Mucosa of descending colon (tissue), 3 donors: ENCODE data around the gene UBE2J2. TPM values are rescaled to one million over a fixed set of nuclear protein-coding genes. Genes with fewer than 3 reads are reported as not detected.

Experiments used
- ATAC-seq: fragments of 200-7000 bp; cut with Tn5 transposase; one replicate; pipeline ENCODE4 v1.9.1; 2020; ENCODE audit warnings: mild to moderate bottlenecking, moderate library complexity
- DNase-seq, 3 donors: peaks; one replicate each; pipeline ENCODE4 v3.0.0-alpha.2; 2020
- H3K36me3 ChIP-seq: fragments of 200-600 bp; one replicate; pipeline ENCODE4 v1.8.0; 2021; ENCODE audit warnings: low read depth, mild to moderate bottlenecking
- H3K4me1 ChIP-seq: fragments of 200-600 bp; one replicate; pipeline ENCODE4 v1.8.0; 2021; ENCODE audit warnings: low read depth, mild to moderate bottlenecking
- H3K4me3 ChIP-seq: fragments of 200-600 bp; one replicate; pipeline ENCODE4 v1.8.0; 2021; ENCODE audit warnings: mild to moderate bottlenecking
- H3K9me3 ChIP-seq: fragments of 200-600 bp; one replicate; pipeline ENCODE4 v1.8.0; 2021; ENCODE audit warnings: mild to moderate bottlenecking
- CTCF ChIP-seq: fragments of 200-600 bp; IDR thresholded peaks from one replicate; pipeline ENCODE4 v1.8.0; 2022; ENCODE audit warnings: antibody characterized with exemption, mild to moderate bottlenecking
- intact Hi-C, 2 donors: fragments of 100-400 bp; cut with DNase I in 1 of 2; cut with micrococcal nuclease in 1 of 2; formaldehyde crosslinking; loops; one replicate each; pipeline versions ENCODE4 v1.11.0 to v1.11.1; 2022; cut with DNase I, micrococcal nuclease
- total RNA-seq, 3 donors: library from RNA; stranded (reverse); fragmentation: NEBNext Ultra II Directional in 2 of 3; extraction: Animal tissue kit (Norgen Biotek cat#: 25700) in 2 of 3; gene quantifications; one replicate each; pipeline versions ENCODE4 v1.2.1 to v1.2.4, GENCODE V29; 2021 to 2023
- donor health status: DM: no; HTN: no; CAD: no; lungs with moderate emphysema.
- donor health status: DM: no; HTN: no; CAD: no.
- donor health status: DM: no; HTN: yes; CAD: no.

UBE2J2 gene
- total RNA-seq, 3 donors from 2014 or later, result 49.8 to 65.8 (median 61.1) TPM

GRCh38 chr1:1294250-1294890 lies 20.7 kb upstream of the UBE2J2 start:
- H3K9me3 ChIP-seq, result no peaks in the 10 kb centered on the region
- no peaks in the 10 kb centered on the region for H3K36me3 ChIP-seq
- H3K4me3 ChIP-seq, result no peak overlapping the region
- no peak for ATAC-seq
- no peak for DNase-seq
- H3K4me1 ChIP-seq, result peaks cover 12% of the 10 kb centered on the region
- TF ChIP-seq CTCF, result no peak
- intact Hi-C loops, result no loop called here

- H3K36me3 ChIP-seq, result no peaks in the 10 kb centered on the region
- H3K4me1 ChIP-seq, result peaks cover 12% of the 10 kb centered on the region
- TF ChIP-seq CTCF, result no peak
- no peak overlapping the region for H3K4me3 ChIP-seq
- no peaks in the 10 kb centered on the region for H3K9me3 ChIP-seq
- ATAC-seq (no peak), DNase-seq (no peak)
- intact Hi-C loops, result no loop called here
Observed at GRCh38 chr1:1293263-1294249, 19.9 kb upstream of the UBE2J2 start.

GRCh38 chr1:1292851-1293250 lies 19.2 kb upstream of the UBE2J2 start:
- no peak for ATAC-seq
- no peak for TF ChIP-seq CTCF
- H3K36me3 ChIP-seq, result no peaks in the 10 kb centered on the region
- intact Hi-C loops, result no loop called here
- no peaks in the 10 kb centered on the region for H3K9me3 ChIP-seq
- H3K4me1 ChIP-seq, result peaks cover 12% of the 10 kb centered on the region
- H3K4me3 ChIP-seq, result no peak overlapping the region
- DNase-seq, result no peak

- Histone ChIP-seq H3K36me3 (no peaks in the 10 kb centered on the region), H3K9me3 (no peaks in the 10 kb centered on the region), H3K4me3 (no peak overlapping the region), H3K4me1 (peaks cover 12% of the 10 kb centered on the region)
- no peak for TF ChIP-seq CTCF
- DNase-seq (no peak), ATAC-seq (no peak)
- intact Hi-C loops, result no loop called here
Observed at GRCh38 chr1:1292442-1292779, 18.8 kb upstream of the UBE2J2 start.

- intact Hi-C loops, result no loop called here
Observed at GRCh38 chr1:1291548-1292441, 18.1 kb upstream of the UBE2J2 start.

More at GRCh38 chr1:1291548-1292441, 18.1 kb upstream of the UBE2J2 start:
- Histone ChIP-seq H3K4me3 (no peak overlapping the region), H3K4me1 (peaks cover 12% of the 10 kb centered on the region), H3K9me3 (no peaks in the 10 kb centered on the region), H3K36me3 (no peaks in the 10 kb centered on the region)
- TF ChIP-seq CTCF, result peak; percentile 35
- DNase-seq, result peak in 2 of 3 donors; percentile 85 to 88
- peak; percentile 87 for ATAC-seq
